Measurements from ENCODE around the gene ITPA. TPM values are rescaled to one million over a fixed set of nuclear protein-coding genes. Genes with fewer than 3 reads are reported as not detected.
A peak's percentile ranks its signal among the peaks of the same experiment; 100 is the strongest.

Gene ITPA
- total and polyA plus RNA-seq, 2 of the 13 experiments (the other 11 are each of a cell fraction or from before 2014, with no cell fraction given): 60.1 to 103 TPM

DNA sequence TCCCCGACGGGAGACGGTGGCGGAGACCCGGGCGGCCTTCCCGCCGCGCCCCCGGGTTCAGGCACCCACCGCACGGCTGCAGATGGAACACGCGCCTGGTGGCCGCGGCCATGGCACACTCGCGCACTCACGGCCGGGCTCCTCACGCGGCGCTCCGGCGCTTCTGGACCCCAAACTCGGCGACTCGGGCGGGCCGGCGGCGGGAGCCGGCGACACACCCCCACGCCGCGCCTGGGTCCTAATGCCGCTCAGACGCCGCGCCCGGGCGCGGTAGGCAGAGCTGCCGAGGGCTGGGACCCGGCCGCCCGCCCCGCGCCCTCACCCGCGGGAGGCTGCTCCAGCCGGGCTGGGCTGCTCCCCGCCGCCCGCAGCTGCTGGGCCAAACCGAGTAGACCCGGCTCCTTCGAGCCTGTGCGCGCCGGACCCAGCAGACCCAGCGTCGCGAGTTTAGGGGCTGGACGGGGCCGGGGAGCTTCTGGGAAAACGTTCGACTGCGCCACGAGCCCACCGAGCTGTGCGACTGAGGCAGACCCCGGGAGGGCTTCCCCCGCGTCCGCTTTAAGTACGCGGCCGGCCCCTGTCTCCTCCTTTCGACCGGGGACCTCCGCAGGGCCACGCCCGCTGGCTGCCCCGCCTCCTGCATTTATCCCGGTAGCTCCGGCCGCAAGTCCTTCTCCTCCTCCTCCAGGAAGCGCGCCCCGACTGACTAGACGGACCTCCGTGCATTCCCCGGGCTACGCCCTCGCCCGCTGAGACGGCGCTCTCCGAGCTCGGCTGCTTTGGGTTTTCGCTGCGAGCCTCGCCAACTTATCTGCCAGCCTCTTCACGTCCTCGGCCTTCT, 29.9 kb downstream of the ITPA start, which contains the start of gene SLC4A11 (continued):
- 0 out of 2 replicates have a peak, but pooled peaks have one; percentile 87 for TF ChIP-seq ZNF136 (CRISPR knock-in tag; IDR thresholded peaks at IDR 0.05; ENCODE audit: low read depth)
- TF ChIP-seq KDM2A (CRISPR knock-in tag; IDR thresholded peaks at IDR 0.05; ENCODE audit: borderline replicate concordance, low read depth): peak; percentile 86
- peak; percentile 98 for TF ChIP-seq ZNF777 (CRISPR knock-in tag; IDR thresholded peaks at IDR 0.05)
- TF ChIP-seq ZSCAN30 (CRISPR knock-in tag; IDR thresholded peaks at IDR 0.05): no peak
- peak; percentile 44; the same call in 1 of the 2 replicates for TF ChIP-seq ZNF614 (CRISPR knock-in tag; IDR thresholded peaks at IDR 0.05; ENCODE audit: borderline replicate concordance)
- TF ChIP-seq CENPT (CRISPR knock-in tag; IDR thresholded peaks at IDR 0.05; ENCODE audit: low read depth): 0 out of 2 replicates have a peak, but pooled peaks have one; percentile 44
- TF ChIP-seq ZNF30 (CRISPR knock-in tag; IDR thresholded peaks at IDR 0.05): no peak
- no peak; the same call in 1 of the 2 replicates for TF ChIP-seq GFI1 (CRISPR knock-in tag; IDR thresholded peaks at IDR 0.05; ENCODE audit: borderline replicate concordance)
- TF ChIP-seq SPEN (CRISPR knock-in tag; IDR thresholded peaks at IDR 0.05; ENCODE audit: low read depth): peak; percentile 53; the same call in 1 of the 2 replicates
- TF ChIP-seq, protein P1, sequence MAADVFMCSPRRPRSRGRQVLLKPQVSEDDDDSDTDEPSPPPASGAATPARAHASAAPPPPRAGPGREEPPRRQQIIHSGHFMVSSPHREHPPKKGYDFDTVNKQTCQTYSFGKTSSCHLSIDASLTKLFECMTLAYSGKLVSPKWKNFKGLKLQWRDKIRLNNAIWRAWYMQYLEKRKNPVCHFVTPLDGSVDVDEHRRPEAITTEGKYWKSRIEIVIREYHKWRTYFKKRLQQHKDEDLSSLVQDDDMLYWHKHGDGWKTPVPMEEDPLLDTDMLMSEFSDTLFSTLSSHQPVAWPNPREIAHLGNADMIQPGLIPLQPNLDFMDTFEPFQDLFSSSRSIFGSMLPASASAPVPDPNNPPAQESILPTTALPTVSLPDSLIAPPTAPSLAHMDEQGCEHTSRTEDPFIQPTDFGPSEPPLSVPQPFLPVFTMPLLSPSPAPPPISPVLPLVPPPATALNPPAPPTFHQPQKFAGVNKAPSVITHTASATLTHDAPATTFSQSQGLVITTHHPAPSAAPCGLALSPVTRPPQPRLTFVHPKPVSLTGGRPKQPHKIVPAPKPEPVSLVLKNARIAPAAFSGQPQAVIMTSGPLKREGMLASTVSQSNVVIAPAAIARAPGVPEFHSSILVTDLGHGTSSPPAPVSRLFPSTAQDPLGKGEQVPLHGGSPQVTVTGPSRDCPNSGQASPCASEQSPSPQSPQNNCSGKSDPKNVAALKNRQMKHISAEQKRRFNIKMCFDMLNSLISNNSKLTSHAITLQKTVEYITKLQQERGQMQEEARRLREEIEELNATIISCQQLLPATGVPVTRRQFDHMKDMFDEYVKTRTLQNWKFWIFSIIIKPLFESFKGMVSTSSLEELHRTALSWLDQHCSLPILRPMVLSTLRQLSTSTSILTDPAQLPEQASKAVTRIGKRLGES (CRISPR knock-in tag; IDR thresholded peaks at IDR 0.05; ENCODE audit: borderline replicate concordance): no peak
- peak; percentile 58; the same call in 1 of the 2 replicates for TF ChIP-seq NR2F6 (IDR thresholded peaks at IDR 0.05)
- peak; percentile 64 for TF ChIP-seq NR2F6 (CRISPR knock-in tag; IDR thresholded peaks at IDR 0.05)
- TF ChIP-seq, protein P2, sequence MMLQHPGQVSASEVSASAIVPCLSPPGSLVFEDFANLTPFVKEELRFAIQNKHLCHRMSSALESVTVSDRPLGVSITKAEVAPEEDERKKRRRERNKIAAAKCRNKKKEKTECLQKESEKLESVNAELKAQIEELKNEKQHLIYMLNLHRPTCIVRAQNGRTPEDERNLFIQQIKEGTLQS (CRISPR knock-in tag; IDR thresholded peaks at IDR 0.05): peak; percentile 47; the same call in 1 of the 2 replicates
- TF ChIP-seq ZNF589 (CRISPR knock-in tag; conservative IDR thresholded peaks at IDR 0.05): no peak
- TF ChIP-seq NFE2L2 (IDR thresholded peaks at IDR 0.05; ENCODE audit: low read length): no peak
- TF ChIP-seq ZKSCAN8 (CRISPR knock-in tag; IDR thresholded peaks at IDR 0.05; ENCODE audit: borderline replicate concordance): peak; percentile 20; the same call in 1 of the 2 replicates
- TF ChIP-seq RORA (CRISPR knock-in tag; IDR thresholded peaks at IDR 0.05): no peak
- TF ChIP-seq RNF2 (conservative IDR thresholded peaks at IDR 0.05; ENCODE audit: low read depth): peak; percentile 21; the same call in 1 of the 2 replicates
- peak; percentile 46; the same call in 1 of the 2 replicates for TF ChIP-seq BRD4 (CRISPR knock-in tag; IDR thresholded peaks at IDR 0.05)
- TF ChIP-seq PHF8 (CRISPR knock-in tag; IDR thresholded peaks at IDR 0.05): peak; percentile 44
- TF ChIP-seq ZNF335 (CRISPR knock-in tag; IDR thresholded peaks at IDR 0.05): peak; percentile 84; the same call in 1 of the 2 replicates
- no peak for TF ChIP-seq ZFAT (CRISPR knock-in tag; conservative IDR thresholded peaks at IDR 0.05)
- no peak for TF ChIP-seq ZNF317 (CRISPR knock-in tag; IDR thresholded peaks at IDR 0.05)
- 0 out of 2 replicates have a peak, but pooled peaks have one; percentile 29 for TF ChIP-seq SP4 (CRISPR knock-in tag; IDR thresholded peaks at IDR 0.05)
- no peak for TF ChIP-seq JUND (CRISPR knock-in tag; IDR thresholded peaks at IDR 0.05)
- no peak for TF ChIP-seq NCOA1 (CRISPR knock-in tag; IDR thresholded peaks at IDR 0.05)
- TF ChIP-seq, protein P3, sequence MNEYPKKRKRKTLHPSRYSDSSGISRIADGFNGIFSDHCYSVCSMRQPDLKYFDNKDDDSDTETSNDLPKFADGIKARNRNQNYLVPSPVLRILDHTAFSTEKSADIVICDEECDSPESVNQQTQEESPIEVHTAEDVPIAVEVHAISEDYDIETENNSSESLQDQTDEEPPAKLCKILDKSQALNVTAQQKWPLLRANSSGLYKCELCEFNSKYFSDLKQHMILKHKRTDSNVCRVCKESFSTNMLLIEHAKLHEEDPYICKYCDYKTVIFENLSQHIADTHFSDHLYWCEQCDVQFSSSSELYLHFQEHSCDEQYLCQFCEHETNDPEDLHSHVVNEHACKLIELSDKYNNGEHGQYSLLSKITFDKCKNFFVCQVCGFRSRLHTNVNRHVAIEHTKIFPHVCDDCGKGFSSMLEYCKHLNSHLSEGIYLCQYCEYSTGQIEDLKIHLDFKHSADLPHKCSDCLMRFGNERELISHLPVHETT (CRISPR knock-in tag; conservative IDR thresholded peaks at IDR 0.05): peak; percentile 59; the same call in 1 of the 2 replicates
- no peak for TF ChIP-seq SRF (IDR thresholded peaks at IDR 0.05; ENCODE audit: low read depth, low read length)

All from HepG2 (cell line).